Measurements from ENCODE around the gene GALNT13. TPM values are rescaled to one million over a fixed set of nuclear protein-coding genes. Genes with fewer than 3 reads are reported as not detected.
"Not testable (repeated sequence)": the region's sequence is repeated elsewhere in the genome, so short reads cannot be mapped to it uniquely, and the experiment has no call there.

Gene GALNT13
- polyA plus RNA-seq, 1 donor: 0.25 TPM

DNA sequence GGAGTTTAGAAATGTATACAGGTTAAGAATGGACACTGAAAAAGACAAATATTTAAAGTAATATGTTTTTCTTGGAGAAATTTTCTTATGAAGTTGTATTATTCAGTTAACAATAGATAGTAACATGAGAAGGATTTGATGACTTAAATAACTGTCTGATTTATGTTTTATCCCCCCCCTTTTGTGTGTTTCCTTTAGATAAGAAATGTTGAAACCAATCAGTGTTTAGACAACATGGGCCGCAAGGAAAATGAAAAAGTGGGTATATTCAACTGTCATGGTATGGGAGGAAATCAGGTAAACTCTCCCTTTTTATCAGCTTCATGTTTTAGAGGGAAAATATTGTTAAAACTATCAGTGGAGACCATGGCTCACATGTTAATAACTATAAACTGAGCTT, 537.1 kb downstream of the GALNT13 start:
- DNase-seq (ENCODE audit: low read depth): no peak

DNA sequence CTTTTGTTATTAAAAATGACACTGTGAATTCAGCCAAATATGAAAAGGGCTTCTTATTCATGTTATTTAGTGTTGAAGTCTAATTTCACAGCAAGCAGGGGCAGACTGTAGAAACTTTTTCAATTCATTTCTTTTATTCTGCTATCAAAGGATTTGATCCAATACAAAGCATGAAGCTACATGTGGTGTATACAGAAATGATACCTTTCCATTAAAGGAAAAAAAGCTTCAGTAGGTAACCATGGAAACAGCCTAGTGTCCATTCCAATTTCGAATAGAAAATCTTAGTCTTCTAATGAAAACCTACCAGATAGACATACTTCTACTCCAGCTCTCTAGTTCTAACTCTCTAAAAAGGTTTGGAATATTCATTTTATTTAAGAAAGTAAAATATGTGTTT, 550.5 kb downstream of the GALNT13 start:
- no peak for DNase-seq (ENCODE audit: low read depth)

DNA sequence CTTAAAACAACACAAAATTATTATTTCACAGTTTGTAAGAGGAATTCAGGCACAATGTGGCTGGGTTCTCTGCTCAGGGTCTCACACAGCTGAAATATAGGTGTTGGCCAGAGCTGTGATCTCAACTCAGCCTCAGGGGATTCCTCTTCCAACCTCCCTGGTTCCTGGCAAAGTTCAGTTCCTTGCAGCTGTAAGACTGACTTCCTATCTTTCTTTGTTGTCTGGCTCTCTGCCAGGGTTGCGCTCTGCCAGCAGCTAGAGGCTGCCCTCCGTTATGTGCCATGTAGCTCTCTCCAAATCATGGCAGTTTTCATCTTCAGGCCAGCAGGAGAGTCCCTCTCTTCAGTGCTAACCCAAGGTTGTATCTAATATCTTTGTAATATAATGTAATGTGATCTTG, 554.3 kb downstream of the GALNT13 start:
- DNase-seq (ENCODE audit: low read depth): no peak

DNA sequence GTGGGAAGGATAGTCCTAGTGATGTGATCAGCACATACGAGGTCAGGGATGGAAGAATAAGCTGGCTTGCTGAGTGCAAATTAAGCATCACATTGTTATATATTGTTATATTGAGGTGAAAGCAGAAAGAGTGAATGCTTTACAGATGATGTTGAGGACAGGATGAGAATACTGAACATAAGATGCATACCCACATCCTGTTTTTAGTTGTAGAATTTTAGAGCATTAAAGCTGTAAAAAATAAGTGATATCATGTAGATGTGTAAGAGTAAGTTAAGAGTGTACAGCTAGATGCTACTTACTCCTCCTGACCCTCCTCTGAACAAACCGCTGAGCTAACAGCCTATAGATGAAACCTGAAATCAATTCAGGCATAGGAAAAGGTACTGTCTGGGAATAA, 555.7 kb downstream of the GALNT13 start:
- DNase-seq (ENCODE audit: low read depth): no peak

DNA sequence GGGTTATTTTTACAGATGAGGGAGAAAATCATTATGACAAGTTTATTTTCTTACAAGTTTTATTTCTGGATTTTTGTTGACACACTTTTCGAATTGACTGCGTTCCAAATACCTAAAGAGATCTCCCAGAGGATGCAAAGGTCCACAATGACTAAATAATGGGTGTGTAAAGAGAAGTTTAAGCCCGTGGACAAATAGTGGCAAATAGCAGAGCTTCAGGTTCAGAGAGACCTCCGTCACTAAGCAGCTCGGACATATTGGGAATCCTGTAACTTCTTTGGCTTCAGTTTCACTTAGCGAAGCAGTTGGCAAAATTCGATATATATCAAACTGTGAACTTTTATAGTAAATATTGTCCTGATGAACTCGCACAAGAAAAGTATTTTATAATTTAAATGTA, 556.3 kb downstream of the GALNT13 start:
- DNase-seq (ENCODE audit: low read depth): no peak

DNA sequence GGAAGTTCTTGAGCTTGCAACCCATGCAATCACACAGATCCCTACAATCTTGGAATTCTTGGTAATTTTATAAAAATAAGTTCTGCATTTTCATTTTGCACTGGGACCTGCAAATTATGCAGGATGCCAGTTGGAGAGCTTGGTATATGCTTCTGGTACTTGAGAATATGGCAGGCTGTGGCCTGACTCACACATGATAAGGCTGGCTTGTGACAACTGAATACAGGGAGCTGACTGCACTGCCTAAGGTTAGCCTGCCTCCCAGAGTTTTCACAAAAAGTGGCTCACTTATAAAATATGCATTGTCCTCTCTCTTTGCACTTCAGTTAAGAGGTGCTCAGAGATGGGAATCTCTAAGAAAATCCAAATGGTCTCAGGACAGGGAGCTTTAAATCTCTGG, 561.3 kb downstream of the GALNT13 start:
- no peak for DNase-seq (ENCODE audit: low read depth)

DNA sequence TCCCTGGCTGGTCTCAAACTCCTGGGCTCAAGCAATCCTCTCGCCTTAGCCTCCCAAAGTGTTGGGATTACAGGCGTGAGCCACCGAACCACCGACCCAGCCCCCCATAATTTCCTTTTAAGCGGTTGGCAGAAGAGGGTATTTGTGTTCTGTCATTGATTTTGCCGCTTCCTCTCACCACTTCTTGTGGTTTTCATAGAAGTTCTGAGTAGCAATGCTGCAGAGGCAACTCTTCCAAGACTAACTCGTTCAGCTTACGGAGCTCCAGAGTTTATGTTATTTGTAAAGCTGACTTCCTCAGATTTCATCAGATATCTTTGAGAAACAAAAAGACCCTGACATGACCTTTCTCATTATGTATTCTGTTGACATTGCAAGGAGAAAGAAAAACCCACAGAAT, 565.4 kb downstream of the GALNT13 start:
- DNase-seq (ENCODE audit: low read depth): no peak

DNA sequence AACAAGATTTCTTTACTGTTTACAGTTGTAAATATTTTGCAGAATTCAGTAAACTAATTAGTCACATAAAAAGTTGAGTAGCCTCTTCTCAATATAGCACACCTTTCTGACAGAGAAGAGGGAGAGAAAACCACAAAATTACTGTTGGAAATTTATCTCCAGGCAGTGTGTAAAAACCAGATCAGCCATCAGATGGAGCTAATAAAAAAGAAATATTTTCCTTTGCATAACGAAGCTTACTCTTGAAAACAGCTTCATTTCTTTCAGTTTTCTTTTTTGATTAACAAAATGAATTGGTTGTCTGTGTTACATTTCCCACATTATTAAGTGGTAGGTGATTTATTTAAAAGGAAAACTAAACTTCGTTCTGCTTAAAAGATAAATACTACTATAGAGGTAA, 567.4 kb downstream of the GALNT13 start:
- DNase-seq (ENCODE audit: low read depth): no peak

DNA sequence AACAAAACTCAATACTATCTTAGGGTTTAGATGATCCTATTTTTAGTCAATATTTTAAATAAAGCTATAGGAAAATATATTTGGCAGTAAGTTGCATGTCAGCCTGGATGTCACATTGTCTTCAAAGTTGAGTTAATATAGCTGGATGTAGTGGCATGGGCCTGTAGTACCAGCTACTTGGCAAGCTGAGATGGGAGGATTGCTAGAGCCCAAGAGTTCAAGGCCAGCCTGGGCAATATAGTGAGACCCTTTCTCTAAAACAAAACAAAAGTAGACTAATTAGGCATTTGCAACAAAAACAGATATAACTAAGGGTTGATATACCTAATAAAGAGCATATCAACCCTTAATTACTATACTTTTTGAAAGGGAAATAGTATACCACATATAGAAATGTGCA, 572.2 kb downstream of the GALNT13 start:
- DNase-seq (ENCODE audit: low read depth): no peak

DNA sequence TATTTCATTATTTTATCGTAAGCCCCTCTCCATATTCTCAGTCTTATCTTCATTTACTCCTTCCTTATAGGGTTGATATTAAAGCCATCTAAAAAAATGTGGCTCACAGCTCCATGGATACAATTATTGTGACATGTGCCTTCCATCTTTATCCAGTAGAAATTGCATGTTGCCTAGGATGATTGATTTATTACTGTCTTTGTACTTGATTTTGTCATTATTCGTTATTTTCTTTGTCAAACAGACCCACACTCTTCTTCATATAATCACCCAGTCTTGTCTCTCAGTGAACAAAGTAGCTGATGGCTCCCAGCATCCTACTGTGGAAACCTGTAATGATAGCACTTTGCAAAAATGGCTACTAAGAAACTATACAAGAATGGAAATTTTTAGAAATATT, 574.6 kb downstream of the GALNT13 start:
- DNase-seq (ENCODE audit: low read depth): no peak

DNA sequence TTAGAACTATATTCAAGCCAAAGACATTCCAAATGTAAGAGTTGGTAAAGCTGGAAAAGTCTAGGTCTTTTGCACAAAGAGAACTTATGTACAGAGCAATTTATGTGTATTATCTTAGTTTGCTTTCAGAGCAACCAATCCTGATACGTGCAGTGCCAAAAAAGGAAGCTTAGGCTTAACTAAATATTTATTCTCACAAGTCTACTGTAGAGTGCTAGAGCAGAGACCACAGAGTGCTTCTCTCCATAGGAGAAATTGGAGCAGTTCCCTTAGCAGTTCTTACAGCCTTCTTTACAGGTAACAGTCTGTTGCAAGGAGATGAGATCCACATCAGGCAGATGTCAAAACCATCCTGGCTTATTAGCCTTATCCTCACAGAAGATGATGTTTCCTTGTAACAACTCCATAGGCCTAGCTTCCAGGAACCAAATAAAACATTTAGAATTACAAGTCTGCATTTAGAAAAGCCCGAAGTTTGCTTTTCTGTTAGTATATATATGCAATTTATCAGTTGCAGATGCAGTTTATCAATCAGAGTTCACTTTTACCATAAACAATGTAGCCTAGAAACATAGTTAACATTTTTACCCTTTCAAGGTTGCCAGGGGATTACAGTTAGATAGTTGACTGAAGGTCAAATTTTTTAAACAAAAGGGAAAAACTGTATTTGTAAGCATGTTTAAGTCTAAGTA, 576.2 kb downstream of the GALNT13 start:
- no peak for DNase-seq (ENCODE audit: low read depth)

DNA sequence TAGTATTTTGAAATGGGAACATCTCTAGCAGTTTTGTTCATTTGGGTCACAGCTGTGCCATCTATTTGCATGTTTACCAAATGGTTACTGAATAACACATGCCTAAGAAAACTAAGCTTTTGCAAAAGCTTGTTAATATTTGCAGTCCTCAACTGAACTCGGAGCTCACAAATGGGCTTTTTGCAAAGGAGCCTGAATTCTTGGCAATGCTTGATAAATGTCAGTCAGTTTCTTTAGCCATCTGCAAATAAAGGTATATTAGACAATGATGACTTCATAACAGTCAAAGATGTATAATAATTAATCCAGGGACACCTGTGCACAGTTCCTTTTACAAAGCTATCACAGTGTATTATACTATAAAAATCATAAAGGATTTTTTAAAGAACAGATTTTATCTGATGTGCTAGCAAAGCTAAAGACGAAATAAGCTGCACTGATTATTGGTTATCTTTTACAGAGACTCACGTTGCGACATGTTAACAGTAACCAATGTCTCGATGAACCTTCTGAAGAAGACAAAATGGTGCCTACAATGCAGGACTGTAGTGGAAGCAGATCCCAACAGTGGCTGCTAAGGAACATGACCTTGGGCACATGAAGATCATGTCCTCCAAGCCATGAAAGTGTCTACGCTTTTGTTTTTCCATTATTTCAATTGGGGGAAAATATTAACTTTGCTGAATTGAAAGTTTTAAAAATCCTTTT, 578.4 kb downstream of the GALNT13 start:
- no peak for DNase-seq (ENCODE audit: low read depth)

DNA sequence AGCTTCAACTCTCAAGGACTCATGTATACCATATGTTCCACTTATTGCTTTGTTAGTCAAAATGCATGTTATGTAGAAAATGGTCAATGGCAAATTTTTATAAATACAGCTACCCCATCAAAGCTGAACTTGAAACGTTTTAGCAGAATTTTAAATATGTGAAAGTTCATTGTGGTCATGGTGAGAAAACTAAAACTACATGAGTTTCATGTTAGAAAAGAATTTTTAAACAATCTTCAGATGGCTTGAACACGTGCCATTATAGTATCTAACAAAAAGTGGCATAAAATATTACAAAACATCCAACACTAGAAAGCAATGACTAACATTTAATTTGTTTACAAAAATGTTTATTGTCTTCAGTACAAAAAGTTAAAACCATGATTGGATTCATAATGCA, 580.7 kb downstream of the GALNT13 start:
- no peak for DNase-seq (ENCODE audit: low read depth)

DNA sequence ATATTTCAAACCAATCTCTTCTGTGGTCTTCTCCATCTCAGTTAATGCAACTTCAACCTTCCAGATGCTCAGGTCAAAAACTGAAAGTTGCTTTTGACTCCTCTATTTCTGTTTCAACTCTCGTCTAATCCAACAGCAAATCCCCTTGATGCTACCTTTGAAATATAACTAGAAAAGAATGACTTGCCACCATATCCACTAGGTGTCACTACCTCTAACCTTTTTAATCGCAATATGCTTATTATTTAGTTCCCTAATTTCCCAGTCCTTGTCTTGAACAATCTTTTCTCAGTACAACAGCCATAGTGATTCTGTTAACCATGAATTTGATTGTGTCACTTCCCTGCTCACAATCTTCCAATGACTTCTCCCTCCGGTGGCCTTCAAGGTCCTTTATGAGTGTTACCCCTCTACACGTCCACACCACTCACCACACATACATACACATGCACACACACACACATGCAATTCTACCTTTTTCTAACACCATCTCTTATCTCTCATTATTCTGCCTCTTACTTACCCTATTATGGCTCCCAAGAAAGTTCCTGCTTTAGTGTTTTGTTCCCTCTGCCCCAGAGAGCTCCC, 581.3 kb downstream of the GALNT13 start:
- DNase-seq (ENCODE audit: low read depth): no peak

DNA sequence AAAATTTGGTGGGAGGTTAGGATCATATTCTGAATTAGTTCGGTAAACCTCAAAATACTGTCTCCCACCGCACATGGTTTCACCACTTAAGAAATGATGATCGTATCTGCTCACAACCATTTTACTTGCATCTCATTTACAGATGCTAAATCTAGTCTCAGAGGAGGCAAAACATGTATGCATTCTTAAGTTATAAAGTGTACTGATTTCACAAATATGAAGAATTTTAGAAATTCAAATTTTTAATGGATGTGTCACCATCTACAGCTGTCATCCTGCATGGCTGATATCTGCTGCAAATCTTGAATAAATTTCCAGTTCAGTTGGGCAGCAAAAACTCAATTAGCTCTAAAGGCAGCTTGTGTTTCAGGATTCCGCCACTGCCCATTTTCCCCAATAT, 583.4 kb downstream of the GALNT13 start:
- no peak for DNase-seq (ENCODE audit: low read depth)

DNA sequence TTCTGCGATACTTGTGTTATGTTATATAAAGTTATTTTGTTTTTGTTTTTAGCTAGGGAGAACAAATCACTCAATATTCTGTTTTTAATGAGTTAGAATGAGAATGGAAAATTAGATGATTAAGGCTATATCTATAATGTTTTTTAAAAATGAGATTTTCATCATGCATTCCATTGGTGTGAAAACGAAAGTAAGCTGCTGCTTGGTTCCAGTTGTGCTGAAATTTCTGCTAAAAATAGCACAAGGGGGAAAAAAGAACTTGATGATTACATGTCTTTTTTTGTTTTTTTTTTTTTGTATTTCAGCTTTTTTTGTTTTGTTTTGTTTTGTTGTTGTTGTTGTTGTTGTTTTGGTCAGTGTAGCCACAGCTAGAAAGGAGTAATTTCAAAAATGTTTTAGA, 584.1 kb downstream of the GALNT13 start:
- DNase-seq (ENCODE audit: low read depth): no peak

DNA sequence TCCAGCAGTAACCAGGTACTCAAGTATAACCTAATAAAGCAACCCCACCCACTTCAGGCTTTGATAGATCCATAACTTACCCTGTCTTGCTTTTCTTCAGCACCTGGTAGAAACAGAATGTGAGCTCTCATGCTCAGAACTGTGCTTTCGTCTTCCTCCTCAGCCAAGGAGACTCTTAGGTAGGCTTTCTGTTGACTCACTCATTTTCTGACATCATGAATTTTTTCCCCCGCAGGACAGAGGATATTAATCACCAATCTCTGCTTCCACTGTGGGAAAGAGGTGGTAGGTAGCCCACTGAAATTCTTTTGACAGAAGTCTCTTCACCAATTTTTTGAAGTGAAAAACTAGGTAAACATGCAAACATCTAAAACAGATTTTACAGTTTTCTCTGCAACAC, 585.6 kb downstream of the GALNT13 start:
- no peak for DNase-seq (ENCODE audit: low read depth)

DNA sequence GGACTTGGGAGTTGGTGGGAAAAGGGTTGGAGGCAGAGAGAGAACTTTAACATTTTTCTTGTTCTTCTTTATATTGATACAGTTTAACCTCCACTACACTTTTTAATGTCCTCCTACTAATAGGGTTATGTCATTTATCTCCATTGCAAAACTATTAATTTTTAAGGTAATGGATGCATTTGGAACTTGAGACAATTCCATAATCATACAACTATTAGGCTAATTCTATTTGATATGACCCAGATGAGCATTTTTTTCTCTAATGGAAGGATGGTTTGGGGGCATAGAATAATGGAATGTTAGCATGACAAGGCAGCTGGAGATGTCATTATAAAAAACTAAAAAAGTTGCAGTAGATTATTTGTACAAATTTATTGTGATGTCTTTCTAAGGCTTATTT, 587.6 kb downstream of the GALNT13 start:
- no peak for DNase-seq (ENCODE audit: low read depth)

DNA sequence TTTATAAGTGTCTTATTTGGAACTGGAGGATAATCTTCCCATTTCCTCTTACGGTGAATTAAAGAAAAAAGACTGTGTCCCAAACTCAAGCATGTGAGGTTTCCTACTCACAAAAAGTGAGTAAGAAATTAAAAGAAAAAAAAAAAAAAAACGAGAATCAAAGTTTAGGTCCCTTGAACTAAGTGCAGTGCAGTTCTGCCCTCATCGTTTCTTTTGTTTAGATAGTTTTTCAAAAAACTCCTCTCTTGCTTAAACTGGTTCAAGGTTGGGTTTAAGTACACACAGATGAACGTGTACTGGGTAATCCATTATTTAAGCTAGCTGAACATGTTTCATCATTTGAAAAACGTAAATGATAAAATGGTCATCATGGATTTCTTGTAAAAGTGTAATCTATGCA, 590.9 kb downstream of the GALNT13 start:
- DNase-seq (ENCODE audit: low read depth): no peak

DNA sequence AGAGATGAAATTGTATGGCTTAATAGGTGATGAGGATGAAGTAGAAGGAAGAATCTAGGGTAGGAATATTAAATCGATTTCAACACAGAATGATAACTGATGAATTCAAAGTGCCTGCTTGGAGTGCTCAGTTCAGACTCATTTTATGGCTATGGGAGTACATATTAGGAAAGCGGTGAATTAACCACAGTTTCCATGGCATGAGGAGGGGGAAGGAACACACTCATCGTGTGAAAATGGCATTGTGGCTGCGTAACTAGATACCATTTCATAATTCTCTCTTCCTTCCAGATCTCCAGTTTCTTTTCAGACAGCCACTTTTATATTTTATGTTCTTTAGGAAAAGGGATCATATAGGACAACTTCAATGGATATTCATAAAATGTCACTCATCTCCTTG, 594.5 kb downstream of the GALNT13 start:
- DNase-seq (ENCODE audit: low read depth): no peak

DNA sequence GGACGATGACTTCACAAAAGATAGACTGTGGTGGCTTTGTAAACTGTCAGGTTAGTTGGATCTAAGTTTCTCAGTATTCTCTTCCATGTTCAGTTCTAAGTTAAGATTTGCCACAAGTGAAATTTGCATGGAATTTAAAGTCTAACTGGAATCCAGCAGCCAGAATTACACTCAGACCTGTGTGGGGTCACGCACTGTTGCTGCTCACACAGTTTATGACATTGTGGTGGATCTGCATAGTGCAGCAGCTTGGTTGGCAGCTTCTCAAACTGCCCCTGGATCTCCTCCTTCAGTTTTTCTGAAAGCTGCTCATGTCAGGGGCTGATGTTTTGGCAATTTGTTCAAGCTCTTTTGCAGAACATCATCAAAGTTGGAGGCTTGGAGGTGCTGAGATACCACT, 598.7 kb downstream of the GALNT13 start:
- no peak for DNase-seq (ENCODE audit: low read depth)

DNA sequence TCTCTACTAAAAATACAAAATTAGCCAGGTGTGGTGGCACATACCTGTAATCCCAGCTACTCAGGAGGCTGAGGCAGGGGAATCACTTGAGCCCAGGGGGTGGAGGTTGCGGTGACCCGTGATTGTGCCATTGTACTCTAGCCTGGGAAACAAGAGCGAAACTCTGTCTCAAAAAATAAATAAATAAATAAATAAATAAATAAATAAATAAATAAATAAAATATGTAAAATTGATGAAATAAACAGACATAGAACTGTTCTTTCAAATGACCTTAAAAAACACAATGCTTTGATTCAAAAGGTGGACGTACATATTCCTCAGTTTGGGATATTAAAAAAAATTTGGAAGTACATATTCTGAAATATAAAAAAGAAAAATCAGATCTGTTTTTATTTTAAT, 599.8 kb downstream of the GALNT13 start:
- not testable (repeated sequence) for DNase-seq (ENCODE audit: low read depth)

DNA sequence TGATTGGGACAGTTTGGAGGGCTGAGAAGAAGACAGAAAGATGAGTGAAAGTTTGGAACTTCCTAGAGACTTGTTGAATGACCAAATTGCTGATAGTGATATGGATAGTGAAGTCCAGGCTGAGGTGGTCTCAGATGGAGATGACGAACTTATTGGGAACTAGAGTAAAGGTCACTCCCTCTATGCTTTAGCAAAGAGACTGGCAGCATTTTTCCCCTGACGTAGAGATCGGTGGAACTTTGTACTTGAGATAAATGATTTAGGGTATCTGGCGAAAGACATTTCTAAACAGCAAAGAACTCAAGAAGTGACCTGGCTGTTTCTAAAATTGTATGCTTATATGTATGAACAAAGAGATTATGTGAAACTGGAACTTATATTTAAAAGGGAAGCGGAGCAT, 605.6 kb downstream of the GALNT13 start:
- no peak for DNase-seq (ENCODE audit: low read depth)

All from forelimb muscle (tissue), 1 donor.